Hippocampal formation (tissue), 2 donors: ENCODE data around the gene EPB41L1.

ENCODE experiments used
- DNase-seq, 2 donors: peaks; one replicate each; lab custom pipeline; 2025; lab: John Stamatoyannopoulos, UW

Gene EPB41L1

DNA sequence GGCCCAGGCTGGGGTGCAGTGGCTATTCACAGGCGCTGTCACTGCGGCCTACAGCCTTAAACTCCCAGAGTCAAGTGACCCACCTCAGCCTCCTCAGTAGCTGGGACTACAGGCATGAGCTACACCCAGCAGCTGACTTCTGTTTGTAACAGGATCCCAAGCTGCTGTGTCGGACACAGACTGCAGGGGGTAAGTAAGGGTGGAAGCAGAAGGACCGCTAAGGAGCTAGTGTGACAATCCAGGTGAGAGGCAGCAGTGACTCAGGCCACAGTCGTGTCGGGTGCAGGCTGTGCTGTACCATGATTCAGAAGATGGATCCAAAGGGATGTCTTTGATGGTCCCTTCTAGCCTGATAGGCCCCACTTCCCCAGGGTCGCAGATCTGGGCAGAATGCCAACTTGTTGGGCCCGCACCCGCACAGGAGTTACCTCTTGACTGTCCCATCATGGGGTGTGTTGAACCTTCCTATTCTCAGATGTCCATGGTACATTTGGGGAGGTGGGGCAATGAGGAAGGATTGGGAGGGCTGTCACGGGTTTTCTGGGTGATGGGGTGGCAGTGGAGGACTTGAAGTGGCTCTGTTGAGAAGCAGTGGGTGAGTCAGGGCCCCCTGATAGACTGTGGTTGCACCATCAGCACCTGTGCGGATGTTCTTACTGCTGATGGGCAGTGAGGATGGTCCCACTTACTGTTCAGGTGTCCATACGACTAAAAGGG lies 107.0 kb downstream of the EPB41L1 start:
- no peak for DNase-seq

DNA sequence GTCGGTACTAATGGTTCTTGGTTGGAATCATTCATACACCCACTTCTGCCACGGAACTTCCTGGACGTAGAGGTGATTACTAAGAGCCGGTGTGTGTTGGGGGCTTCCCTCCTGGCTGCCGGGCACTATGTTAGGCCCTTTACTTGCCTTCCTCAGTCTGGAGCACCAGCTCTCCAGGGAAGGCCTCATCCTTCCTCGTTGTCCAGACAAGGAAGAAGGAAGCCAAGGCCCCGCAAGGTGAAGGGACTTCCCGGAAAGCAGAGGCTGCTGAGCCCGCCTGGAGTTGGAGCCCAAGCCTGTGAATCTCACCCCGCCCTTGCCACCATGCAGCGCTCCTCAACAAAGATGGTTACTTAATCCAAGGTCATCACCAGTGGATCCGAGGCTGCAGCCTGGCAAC lies 107.9 kb downstream of the EPB41L1 start:
- no peak for DNase-seq

DNA sequence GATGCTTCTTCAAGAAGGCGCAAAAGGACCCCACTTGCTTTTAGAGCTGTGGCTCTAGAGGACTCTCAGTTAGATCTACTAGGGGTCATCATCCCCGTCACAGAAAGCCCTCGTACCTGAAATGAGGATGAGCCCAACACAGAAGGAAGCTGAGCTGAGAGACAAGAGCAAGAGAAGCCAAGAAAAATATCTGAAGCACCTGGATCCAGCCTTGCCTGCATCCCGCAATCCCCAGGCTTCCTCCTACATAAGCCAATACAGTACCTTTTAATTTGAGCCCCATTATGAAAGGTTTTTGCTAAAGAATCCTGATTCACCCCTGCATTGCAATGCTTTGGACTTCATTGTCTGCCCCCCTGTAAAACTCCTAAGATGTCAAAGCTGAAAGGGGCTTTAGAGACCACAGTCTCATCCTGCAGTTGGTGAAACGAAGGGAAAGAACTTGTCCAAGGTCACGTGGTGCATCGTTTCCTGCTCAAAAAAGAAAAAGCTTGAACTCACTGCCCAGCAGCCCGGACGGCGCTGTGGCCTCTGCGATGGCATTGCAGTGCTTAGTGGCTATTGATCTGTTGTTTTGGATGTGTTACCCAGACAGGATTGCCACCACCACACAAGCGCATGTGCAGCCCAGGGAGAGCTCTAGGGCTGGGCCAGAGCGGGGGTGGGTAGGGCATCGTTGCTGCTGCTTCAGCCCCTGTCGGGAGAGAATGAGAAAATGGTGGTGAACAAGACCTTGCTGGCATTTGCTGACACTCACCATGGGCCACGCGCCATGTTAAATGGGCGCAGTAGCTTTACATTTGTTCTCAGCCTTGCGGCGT lies 110.1 kb downstream of the EPB41L1 start:
- no peak for DNase-seq

DNA sequence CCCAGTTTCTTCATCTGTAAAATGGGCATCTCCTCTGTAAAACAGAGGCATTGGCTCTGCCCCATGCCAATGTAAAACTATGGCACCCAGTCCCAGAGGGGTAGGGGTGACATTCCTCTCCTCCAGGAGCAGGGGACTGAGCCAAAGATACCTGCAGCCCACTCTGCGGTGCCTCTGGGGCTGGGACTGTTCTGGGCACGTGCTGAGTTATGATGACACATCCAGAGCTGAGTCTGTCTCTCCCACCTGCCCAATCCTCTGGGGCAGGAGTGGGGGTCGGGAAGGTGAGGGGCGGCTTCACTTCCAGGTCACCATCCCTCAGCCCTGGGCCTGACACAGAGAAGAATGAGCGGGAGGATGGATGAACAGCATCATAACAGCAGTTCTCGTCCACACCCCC lies 111.6 kb downstream of the EPB41L1 start:
- DNase-seq: no peak

DNA sequence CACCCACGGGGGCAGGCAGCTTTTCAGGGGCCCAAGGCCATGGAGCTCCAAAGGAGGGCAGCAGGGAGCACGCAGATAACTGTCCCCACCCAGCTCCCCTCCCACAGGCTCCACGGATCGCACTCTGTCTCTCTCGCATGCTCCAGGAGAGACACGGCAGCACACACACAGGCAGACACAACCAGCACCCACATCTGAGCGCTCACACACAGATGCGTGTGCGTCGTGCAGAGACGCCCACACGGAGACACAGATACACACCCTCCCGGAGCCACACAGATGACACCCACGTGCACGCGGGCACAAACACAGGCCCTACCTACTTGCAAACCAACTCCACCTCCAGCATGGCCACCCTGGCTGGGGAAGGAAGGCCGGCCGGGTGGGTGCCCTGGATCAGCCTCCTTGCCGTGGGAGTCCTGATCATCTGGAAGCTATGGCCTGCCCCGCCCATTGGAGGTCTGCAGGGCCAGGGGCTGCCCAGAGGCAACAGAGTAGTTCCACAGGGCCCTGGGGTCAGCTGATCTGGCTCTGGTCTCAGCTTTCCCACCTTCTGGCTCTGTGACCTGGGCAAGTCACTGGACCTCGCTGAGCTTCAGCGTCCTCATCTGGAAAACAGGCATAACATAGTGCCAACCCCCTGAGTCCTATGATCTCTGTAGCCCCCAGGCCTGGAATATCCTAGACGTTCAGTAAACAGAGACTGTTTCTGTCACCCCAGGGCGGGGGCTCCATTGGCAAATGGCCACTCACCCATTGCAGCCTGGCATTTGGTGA lies 113.3 kb downstream of the EPB41L1 start:
- DNase-seq: peak in 1 of 2 donors; percentile 3

DNA sequence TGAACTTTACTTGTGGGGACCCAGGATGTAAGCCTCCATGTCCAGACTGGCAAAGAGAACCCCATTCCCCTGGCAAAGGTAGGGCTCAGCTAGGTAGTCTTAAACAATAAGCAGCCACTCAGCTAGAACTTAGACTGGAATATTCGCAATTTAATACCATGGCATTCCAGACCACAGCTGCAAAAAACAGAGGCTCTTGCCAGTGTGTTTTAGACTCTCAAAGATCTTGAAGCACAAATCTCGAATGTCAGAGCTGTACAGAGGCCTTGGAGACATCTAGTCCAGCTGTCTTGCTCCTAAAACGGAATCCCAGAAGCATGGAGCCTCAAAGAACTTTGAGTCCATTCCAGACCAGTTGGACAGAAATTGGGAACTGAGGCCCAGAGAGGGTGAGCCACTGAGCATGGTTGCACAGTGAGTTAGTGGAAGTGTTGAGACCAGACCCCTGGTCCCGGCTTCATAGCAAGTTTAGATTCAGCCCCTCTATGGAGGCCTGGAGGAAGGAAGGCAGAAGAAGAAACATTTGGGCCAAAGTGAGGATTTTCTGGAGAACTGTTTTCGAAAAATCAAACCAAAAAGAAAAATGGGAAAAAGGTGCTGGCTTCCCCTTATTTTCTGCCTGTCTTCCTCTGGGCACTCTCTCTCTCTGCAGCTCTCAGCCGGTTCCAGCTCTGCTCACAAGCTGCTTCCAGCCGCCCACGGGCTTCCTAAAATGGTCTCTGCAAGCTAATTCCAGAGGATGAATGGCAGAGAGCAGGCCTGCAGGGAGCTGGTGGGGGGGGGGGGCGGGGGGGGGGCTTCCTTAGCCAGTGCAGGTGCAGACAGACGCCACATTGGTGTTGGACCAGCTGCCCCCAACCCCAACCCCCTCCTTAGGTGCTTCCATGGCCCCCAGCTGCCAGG lies 114.2 kb downstream of the EPB41L1 start:
- DNase-seq: peak in 1 of 2 donors; percentile 45

DNA sequence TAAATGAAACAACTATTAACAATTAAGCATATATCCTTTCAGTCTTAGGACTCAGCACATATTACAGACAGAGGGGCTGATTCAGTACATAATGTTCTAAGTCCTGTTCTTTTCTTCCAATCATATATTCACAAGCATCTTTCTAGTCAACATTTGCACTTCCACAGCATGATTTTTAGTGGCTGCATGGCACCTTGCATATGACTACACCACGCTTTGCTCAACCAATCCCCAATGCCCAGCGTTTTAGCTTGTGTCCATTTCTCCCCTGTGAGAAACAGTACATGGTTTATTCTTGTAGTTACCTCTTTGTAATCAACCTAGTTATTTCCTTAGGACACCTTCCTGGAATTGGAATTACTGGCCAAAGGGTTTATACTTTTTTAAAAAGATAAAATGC lies 115.0 kb downstream of the EPB41L1 start:
- DNase-seq: no peak

DNA sequence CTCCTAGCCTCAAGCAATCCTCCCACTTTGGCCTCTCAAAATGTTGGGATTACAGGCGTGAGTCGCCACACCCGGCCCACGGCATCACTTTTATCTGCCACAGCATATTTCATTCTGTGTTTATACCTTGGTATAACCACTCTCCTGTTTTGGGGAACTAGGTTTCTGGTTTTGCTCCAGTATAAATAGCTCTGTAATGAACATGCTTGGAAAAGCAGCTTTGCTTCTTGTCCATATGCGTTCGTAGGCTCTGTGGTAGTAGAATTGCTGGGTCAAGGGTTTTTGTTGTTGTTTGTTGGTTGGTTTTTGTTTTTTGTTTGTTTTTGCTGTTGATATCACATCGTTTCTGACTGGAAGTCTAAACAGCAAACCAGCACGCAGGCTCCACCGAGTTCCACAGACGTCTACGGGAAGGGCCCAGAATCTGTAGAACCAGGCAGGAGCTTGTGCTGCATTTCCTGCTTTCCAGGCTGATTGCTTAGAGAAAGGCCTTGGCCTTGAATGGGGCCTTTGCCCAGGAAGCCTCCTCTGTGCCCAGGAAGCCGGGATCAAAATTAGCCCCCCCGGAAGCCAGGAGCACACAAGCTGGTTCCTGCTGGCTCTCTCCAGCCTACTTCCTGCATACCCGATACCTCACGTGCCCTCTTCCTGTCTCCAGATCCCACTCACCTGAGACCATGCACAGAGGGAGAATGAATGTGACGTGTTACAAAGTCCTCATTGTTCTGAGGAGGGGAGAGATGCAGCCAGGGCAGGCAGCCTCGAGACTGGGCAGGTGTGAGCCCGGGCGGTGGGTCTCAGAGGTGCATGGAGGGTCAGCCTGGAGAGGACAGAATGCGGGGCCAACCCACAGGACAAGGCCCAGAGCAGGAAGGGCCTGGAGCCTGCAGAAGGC lies 116.5 kb downstream of the EPB41L1 start:
- no peak for DNase-seq

DNA sequence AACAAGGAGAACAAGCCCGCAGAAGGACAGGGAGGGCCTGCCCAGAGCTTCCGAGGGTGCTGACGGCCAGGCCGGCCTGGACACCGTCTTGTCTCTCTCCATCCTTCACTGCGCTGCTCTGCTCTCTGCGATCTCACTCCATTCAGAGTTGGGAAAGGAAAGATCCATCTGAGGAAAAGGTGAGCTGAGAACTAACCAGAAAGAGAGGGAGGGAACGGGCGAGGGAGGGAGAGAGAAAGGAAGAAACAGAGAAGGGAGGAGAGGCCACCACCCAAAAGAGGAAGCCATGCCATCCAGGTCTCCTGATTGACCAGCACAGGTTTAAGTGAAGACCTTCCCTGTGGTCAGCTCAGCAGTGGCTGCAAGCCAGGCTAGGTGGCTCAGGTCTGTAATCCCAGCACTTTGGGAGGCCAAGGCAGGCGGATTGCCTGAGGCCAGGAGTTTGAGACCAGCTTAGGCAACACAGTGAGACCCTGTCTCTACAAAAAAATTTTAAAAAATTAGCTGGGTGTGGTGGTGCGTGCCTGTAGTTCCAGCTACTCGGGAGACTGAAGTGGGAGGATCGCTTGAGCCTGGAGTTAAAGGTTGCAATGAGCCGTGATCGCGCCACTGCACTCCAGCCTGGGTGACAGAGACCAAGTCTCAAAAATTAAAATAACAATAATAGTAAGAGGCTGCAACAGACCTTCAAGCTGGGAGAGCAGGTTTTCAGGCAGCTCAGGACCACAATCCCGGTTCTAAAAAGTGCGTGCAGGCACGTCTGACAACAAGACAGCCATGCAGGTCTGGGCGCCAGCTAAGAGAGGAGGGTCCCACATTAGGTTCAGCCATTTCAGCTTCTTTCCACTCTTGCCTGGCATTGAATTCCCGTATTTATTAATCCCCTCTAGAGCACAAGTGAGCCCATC lies 117.4 kb downstream of the EPB41L1 start:
- no peak for DNase-seq

DNA sequence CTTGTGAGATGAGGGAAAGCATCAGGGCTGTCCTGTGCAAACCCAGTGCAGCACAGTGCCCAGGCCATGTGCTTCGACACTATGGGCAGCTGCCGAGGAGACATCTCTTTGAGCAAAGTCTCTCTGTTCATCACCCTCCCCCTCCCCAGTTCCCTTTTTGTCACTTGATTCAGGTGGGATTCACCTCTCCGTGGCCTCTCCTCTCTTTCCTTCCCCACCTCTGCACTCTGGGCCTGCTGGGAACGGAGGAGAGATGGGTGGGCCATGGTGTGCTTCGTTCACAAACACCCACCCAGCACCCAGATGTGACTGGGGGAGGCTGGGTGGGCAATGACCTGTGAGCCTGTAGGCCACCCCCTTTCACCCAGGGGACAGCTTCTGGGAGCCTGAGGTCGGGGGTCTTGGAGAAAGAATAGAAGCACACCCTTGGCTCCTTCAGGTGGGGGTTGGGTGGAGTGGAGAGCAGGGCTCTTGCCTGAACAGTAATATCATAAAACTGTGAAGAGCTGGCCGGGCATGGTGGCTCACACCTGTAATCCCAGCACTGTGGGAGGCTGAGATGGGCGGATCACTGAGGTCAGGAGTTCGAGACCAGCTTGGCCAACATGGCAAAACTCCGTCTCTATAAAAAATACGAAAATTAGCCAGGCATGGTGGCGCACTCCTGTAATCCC lies 118.1 kb downstream of the EPB41L1 start:
- DNase-seq: no peak

DNA sequence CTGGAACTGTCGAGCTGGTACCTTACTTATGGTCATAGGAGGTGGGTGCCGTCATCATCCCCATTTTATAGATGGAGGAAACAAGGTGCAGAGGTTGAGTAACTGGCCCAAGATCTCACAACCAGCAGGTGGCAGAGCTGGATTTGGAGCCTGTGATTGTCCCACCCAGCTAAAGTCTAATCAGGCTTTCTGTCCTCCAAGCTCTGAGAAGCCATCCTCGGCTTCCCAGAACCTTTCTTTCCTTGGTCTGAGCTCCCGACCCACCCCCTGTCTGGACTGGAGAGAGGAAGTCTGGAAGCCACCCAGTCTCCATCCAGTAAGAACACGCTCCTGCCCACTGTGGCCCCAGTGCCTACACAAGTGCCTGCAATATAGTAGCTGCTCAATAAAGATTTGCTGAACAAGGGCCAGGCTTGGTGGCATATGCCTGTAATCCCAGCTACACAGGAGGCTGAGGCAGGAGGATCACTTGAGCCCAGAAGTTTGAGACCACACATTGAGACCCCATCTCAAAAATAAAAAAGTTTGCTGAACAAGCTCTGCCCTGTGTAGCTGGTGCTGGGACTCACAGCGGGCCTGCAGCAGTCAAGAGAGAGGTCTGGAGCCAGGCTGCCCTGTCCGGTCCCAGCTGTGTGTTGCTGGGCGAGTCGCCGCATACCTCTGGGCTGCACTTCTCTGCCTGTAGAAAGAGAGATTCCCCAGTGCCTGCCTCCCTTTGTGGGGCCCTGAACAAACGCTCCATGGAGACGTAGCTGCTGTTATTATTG lies 119.1 kb downstream of the EPB41L1 start:
- DNase-seq: no peak

DNA sequence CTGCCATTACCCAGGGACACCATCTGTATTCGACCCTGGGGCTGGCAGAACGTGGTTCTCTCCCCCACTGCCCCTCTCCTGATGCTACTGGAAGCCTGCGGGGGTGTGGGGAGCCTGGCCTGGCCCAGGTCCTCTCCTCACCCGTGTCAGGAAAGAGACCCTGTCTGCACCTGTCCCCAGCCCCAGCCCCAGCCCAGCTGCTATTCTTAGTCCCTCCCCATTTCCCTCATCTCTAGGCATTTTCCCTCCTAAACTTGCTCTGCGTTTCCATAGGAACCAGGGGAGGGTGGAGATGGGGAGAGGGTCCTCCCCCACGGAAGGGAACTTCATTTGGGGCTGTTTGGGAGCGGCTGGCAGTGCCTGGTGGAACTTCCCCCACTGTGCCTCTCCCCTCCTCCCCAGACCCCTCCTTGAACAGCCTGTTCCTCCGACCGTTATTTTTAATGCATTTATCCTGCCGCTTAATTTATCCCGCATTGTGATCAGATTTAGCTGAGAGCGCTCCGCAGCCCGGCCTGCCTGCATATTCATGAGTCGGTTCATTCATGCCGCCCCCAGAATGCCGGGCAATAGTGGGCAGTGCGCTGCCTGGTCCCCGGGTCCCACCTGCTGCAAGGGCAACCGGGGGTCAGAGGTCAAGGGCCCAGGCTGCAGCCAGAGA lies 119.8 kb downstream of the EPB41L1 start:
- no peak for DNase-seq

DNA sequence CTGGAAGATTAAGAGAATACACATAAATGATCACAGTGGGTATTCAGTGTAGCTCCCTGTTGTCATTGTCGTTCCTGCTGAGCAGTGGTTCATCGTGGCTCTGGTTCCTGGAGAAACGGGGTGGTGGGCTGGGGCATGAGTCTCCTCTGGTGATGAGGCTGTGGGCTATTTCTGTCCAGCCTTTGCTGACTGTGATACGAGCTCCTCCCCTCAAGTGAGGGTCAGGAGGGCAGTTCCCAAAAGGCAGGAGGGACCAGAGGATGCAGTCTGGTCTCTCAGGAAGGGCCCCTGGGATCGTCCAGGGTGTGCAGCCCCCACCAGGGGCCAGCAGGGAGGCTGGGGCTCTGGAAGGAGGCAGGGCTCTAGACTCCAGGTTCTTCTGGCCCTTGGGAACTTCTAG lies 120.5 kb downstream of the EPB41L1 start:
- no peak for DNase-seq

DNA sequence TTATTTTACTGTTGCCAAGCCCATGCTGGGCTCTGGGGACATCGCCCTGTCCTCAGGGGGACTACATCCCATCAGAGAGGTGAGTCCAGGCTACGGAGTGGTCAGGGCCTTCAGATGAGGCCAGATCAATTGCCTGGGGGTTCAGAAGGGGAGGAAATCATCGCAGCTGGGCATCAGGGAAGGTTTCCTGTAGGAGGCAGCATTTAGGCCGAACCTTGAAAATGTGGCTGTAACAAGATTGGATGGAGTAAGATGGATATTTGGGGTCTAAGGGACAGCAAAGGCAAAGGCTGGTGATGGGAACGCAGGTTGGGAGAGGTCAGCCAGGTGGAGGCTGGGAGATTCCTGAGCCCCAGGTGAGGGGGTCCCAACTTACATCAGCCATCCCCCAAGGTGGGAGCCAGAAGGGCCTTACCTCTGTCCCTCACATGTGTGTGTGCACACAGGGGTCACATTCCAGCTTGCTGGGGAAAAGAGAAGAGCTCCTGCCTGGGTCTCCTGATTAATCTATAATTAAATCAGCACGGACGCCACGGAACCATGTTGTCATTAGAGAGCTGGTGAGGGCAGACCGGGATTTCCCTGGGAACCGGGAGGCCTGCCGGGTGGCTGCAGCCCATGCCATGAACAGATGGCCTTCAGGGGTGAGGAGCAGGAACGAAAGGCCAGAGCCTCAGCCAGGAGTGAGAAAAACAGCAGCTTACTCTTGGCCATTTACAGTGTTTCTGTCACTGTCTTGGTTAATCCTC lies 121.1 kb downstream of the EPB41L1 start:
- no peak for DNase-seq

DNA sequence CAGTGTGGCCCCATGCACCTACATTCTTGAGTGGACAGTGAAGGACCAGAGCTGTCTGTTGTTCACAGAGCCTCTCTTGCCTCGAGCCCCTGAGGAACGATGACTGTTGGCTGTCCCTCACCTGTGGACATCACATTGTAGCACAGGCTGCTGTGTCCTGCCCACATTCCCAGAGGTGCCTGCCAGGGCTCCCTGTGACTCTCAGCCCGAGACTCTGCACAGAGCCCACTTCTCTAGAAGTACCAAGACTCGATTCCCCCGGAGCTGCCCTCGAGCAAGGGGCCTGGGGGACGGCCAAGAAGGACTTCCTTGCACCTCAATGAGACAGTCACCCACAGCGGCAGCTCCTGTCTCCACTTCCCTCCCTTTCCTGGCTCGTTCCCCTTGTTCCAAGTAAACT lies 123.0 kb downstream of the EPB41L1 start:
- DNase-seq: no peak

DNA sequence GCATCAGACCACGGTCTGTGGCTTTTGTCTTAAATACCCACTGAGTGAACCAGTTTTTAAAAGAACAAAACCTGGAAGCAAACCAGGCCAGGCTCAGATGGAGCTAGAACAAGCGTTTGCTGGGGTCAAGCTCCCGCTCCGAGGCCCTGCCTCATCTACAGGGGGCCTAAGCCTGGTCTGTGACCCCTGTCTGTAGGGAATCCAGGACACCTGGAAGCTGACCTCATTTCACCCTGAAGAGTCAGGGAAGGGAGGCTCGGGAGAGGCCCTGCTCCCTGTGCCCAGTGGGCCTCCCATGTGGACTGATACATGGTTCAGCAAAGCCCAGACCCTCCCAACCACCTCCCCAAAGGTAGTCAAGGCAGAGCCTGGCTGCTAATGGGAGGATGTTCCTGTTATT lies 124.8 kb downstream of the EPB41L1 start:
- DNase-seq: no peak

DNA sequence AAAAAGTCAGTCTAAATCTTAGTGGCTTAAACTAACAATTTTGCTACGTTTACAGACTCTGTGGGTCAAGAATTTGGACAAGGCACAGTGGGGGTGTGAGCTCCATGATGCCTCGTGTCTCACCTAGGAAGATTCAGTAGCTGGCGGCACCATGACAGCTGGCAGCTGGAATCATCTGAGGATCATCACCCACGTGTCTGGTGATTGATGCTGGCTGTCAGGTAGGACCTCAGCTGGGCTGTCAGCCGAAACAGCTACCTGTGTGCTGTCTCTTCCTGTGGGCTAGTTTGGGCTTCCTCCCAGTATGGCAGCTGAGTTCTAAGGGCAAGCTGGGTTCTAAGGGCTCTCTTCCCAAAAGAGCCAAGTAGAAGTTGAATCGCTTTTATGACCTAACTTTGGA lies 125.2 kb downstream of the EPB41L1 start:
- no peak for DNase-seq
